Brain microvascular endothelial cell (primary cell): ENCODE data around the gene PTPN23.
A peak's percentile ranks its signal among the peaks of the same experiment; 100 is the strongest.

Experiments used
- DNase-seq: peaks from one replicate; pipeline ENCODE4 v3.0.0-alpha.2; 2020
- H3K27ac ChIP-seq: fragments of 250-450 bp; sonication (Bioruptor Pico); 2 replicates; pipeline ENCODE4 v1.5.1; 2020; ENCODE audit warnings: mild to moderate bottlenecking, moderate library complexity
- H3K27me3 ChIP-seq: fragments of 250-450 bp; sonication (Bioruptor Pico); replicated peaks from 2 replicates; pipeline ENCODE4 v1.5.1; 2020; ENCODE audit warnings: mild to moderate bottlenecking
- H3K36me3 ChIP-seq: fragments of 250-450 bp; sonication (Bioruptor Pico); replicated peaks from 2 replicates; pipeline ENCODE4 v1.5.1; 2020; ENCODE audit warnings: mild to moderate bottlenecking
- H3K4me3 ChIP-seq: 2 replicates; pipeline ENCODE4 v1.5.1; 2011; ENCODE audit warnings: low read depth, mild to moderate bottlenecking, control low read depth, low read length, moderate library complexity
- in situ Hi-C: cut with HindIII; loops from 2 replicates; pipeline ENCODE4 v1.10.0; 2017; ENCODE audit warnings: low sequenced_read_pairs, low pct_ligation_motif_present
- TF ChIP-seq, protein P1 (sequence below): IDR thresholded peaks from 2 replicates; pipeline ENCODE4 v1.5.1; 2011; ENCODE audit warnings: low read depth, mild to moderate bottlenecking, moderate library complexity, low read length, control low read depth, inconsistent platforms; ENCODE audit errors: missing control alignments

Gene PTPN23

DNA sequence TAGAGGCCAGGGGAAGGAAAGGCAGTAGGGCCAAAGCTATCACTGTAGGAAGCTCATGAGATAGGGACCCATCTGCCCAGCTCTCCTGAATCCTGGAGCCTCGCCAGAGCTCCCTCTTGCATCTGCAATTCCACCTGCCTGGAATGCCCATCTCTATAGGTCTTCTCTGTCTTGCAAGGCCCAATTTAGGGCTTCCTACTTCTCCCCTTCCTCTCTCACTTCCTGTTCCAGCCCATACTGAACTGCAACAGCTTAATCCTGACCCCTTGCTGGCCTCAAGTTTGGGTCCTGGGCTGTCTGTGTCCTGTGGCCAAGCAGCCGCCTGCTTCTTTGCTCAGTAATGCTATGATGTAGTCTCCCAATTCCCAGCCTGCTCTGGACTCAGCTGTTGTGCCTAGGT is 3.6 kb upstream of the PTPN23 start:
- H3K27me3 ChIP-seq = no peaks in the 10 kb centered on the region
- TF ChIP-seq, protein P1, sequence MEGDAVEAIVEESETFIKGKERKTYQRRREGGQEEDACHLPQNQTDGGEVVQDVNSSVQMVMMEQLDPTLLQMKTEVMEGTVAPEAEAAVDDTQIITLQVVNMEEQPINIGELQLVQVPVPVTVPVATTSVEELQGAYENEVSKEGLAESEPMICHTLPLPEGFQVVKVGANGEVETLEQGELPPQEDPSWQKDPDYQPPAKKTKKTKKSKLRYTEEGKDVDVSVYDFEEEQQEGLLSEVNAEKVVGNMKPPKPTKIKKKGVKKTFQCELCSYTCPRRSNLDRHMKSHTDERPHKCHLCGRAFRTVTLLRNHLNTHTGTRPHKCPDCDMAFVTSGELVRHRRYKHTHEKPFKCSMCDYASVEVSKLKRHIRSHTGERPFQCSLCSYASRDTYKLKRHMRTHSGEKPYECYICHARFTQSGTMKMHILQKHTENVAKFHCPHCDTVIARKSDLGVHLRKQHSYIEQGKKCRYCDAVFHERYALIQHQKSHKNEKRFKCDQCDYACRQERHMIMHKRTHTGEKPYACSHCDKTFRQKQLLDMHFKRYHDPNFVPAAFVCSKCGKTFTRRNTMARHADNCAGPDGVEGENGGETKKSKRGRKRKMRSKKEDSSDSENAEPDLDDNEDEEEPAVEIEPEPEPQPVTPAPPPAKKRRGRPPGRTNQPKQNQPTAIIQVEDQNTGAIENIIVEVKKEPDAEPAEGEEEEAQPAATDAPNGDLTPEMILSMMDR = no peak
- in situ Hi-C loops = no loop called here
- no peak overlapping the region for H3K27ac ChIP-seq
- no peaks in the 10 kb centered on the region for H3K36me3 ChIP-seq
- DNase-seq = no peak
- H3K4me3 ChIP-seq = no peak overlapping the region

DNA sequence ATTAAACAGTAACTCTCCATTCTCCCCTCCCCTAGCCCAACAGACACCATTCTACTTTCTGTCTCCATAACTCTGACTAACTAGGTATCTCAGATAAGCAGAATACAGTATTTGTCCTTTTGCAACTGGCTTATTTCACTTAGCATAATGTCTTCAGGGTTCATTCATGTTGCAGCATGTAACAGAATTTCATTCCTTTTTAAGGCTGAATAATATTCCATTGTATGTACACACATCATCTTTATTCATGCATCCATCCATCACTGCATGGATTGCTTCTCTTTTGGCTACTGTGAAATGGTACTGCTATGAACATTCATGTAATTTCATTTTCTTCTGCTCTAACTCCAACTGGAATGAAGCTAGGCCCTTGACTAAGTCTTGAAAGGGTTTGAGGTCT is 2.0 kb upstream of the PTPN23 start:
- in situ Hi-C loops = no loop called here
- no peak overlapping the region for H3K4me3 ChIP-seq
- TF ChIP-seq, protein P1 = no peak
- no peak overlapping the region for H3K27ac ChIP-seq
- no peaks in the 10 kb centered on the region for H3K36me3 ChIP-seq
- no peaks in the 10 kb centered on the region for H3K27me3 ChIP-seq
- no peak for DNase-seq

DNA sequence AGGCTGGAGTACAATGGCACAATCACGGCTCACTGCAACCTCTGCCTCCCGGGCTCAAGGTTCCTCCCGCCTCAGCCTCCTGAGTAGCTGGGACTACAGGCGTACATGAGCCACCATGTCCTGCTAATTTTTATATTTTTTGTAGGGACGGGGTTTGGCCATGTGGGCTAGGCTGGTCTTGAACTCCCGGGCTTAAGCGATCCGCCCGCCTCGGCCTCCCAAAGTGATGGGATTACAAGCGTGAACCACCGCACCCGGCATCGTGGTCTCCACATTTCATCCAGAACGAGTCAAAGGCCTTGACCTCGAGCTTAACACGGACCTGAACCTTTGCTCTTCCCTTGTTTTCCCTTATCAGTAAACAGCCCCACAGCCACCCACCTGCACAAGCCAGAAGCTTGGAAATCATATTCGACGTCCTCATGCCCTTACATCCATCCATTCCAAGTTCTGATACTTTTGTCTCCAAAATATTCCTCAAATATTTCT is 1.4 kb upstream of the PTPN23 start:
- TF ChIP-seq, protein P1 = no peak
- H3K36me3 ChIP-seq = no peaks in the 10 kb centered on the region
- H3K27ac ChIP-seq = no peak overlapping the region
- H3K27me3 ChIP-seq = no peaks in the 10 kb centered on the region
- H3K4me3 ChIP-seq = peak overlapping the region; percentile 99
- DNase-seq = no peak
- in situ Hi-C loops = no loop called here

DNA sequence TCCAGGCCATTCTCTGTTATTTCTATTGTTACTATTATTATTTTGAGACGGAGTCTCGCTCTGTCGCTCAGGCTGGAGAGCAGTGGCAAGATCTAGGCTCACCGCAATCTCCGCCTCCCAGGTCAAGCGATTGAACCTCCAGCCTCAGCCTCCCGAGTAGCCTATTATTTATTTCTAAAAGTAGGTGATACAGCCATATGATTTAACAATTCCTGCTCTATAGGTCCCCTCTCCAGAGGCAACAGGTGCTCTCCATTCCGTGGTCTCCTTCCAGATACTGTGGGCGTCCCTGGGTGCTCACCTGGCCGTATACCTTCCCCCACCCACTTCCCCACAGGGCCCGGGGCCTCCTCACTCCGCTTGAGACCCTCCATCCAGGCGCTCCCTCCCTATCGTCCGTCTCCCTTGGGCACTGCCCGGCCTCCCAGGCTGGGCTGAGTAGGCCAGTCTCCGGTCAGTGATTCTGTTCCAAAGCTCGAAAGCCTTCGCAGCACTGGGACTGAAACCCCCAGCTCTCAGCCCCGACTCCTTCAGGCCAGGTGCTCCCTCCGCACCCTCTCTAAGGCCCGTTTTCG is 708 bp upstream of the PTPN23 start:
- Histone ChIP-seq H3K27ac (peak overlapping the region; percentile 96), H3K36me3 (no peaks in the 10 kb centered on the region)

DNA sequence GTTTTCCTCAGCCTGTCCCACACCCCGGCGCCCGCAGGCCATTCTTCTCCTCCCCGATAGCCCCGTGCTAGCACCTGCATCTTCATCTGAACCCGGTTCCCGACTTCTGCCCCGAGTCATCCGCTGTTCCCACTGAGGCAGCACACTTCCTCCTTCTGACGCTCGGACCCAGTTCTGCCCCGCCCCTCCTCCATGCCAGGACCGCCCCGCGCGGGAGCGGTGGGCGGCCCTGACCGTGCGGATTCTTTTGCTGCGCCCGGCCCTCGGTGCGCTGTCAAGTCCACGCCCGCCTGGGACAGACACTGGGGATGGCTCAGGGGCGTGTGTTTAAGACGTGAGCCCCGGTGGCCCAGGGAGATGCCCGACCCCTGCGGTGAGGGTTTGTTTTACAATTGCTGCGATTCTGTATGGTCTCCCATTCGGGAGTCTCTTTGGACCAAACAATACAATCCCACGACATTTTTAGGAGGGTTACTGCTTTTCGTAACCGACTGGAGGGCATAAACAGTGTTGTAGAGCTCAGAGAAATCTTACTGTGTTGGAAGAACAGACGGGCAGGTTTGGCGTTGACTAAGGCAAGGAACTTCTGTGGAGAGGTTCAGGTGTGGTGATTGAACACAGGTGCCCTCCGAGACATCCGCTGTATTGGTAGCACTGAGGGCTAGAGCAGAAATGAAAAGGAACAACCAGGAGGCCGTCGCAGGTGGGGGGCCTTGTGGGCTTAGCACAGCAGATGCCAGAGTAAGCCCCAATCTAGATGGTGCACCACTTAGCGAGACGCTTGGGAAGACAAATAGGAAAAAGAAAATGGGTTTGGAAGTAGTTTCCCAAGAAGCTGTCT is 716 bp downstream of the PTPN23 start:
- peak overlapping the region; percentile 99 for H3K4me3 ChIP-seq
- H3K27me3 ChIP-seq = no peaks in the 10 kb centered on the region
- TF ChIP-seq, protein P1 = no peak
- in situ Hi-C loops = no loop called here
- peak overlapping the region; percentile 96 for H3K27ac ChIP-seq
- DNase-seq = peak; percentile 82
- peaks cover 2% of the 10 kb centered on the region for H3K36me3 ChIP-seq

More for the DNA sequence above, 708 bp upstream of the PTPN23 start:
- H3K27me3 ChIP-seq = no peaks in the 10 kb centered on the region
- DNase-seq = no peak
- H3K4me3 ChIP-seq = peak overlapping the region; percentile 99
- TF ChIP-seq, protein P1 = peak; percentile 11
- in situ Hi-C loops = no loop called here
